HCT116 (cell line): ENCODE data around the gene CPED1. TPM values are rescaled to one million over a fixed set of nuclear protein-coding genes. Genes with fewer than 3 reads are reported as not detected.

ENCODE experiments used
- ATAC-seq: fragments of 200-7000 bp; cut with Tn5 transposase; 2 replicates; pipeline ENCODE4 v1.9.1; 2020; ENCODE audit warnings: mild to moderate bottlenecking, moderate library complexity
- BruUV-seq: library from RNA; stranded (reverse); fragments of 400-500 nt; replicated peaks from 2 replicates; lab custom pipeline; 2021; lab: Mats Ljungman, UMichigan
- CTCF ChIA-PET: fragments of 300-600 bp; sonication (Branson Sonifier 250); formaldehyde crosslinking; loops from one replicate; lab custom pipeline; 2021; ENCODE audit warnings: antibody characterized with exemption; lab: Charles Lee
- POLR2A ChIA-PET: fragments of 300-600, 350-600 bp; sonication (Branson Sonifier 250); formaldehyde crosslinking; loops from one replicate; lab custom pipeline; 2021; ENCODE audit warnings: antibody characterized with exemption; lab: Charles Lee
- RAD21 ChIA-PET, 2 experiments: fragments of 300-600 bp; sonication (Branson Sonifier 250); formaldehyde crosslinking; loops; one replicate each; lab custom pipeline; 2023; ENCODE audit warnings: low total read pairs in 2 of 2; ENCODE audit not compliant: uncharacterized antibody in 2 of 2, unreplicated experiment in 2 of 2, low non-redundant PET in 1 of 2; lab: Charles Lee
- DNase-seq: peaks from one replicate; pipeline ENCODE4 v3.0.0-alpha.2; 2010; ENCODE audit warnings: low read depth, low spot score
- H2AFZ ChIP-seq: fragments of 200-600 bp; shearing (Covaris generic), sonication (generic); 2 replicates; pipeline ENCODE4 v1.6.1; 2017; ENCODE audit warnings: low read depth, mixed run types, mixed read lengths, antibody characterized with exemption, low read length; ENCODE audit not compliant: poor library complexity, severe bottlenecking
- H3K27ac ChIP-seq: 2 replicates; pipeline ENCODE4 v1.5.1; 2012; ENCODE audit warnings: low read depth, low read length
- H3K27me3 ChIP-seq: fragments of 200-600 bp; sonication (generic); 2 replicates; pipeline ENCODE4 v1.6.1; 2016; ENCODE audit warnings: mixed run types, low read length, mixed read lengths; ENCODE audit not compliant: insufficient read depth
- H3K36me3 ChIP-seq, 2 experiments: fragments of 200-500 bp in 1 of 2; fragments of 200-600 bp in 1 of 2; sonication (Bioruptor generic) in 1 of 2; sonication (generic) in 1 of 2; 2 replicates each; pipeline versions ENCODE4 v1.5.1 to v1.6.1; 2014 to 2016; ENCODE audit warnings: low read length in 2 of 2, inconsistent platforms in 1 of 2, mixed read lengths in 1 of 2, mixed run types in 1 of 2; ENCODE audit not compliant: insufficient read depth in 2 of 2, control insufficient read depth in 1 of 2
- H3K4me1 ChIP-seq, 2 experiments: fragments of 200-600 bp in 1 of 2; sonication (generic) in 1 of 2; 2 replicates each; pipeline versions ENCODE4 v1.5.1 to v1.6.1; 2012 to 2017; ENCODE audit warnings: low read length in 2 of 2, inconsistent platforms in 1 of 2, mild to moderate bottlenecking in 1 of 2, mixed read lengths in 1 of 2, mixed run types in 1 of 2, moderate library complexity in 1 of 2; ENCODE audit not compliant: insufficient read depth in 2 of 2, control insufficient read depth in 1 of 2
- H3K4me2 ChIP-seq: fragments of 200-600 bp; sonication (generic); 2 replicates; pipeline ENCODE4 v1.6.1; 2017; ENCODE audit warnings: mixed run types, low read length, mixed read lengths
- H3K4me3 ChIP-seq, 2 experiments: fragments of 200-600 bp in 1 of 2; sonication (generic) in 1 of 2; replicated peaks in 1 of 2; 2 replicates each; pipeline ENCODE4 v1.5.1; 2011 to 2016; ENCODE audit warnings: low read length in 2 of 2, control low read depth in 1 of 2, low read depth in 1 of 2, mild to moderate bottlenecking in 1 of 2, mixed read lengths in 1 of 2, mixed run types in 1 of 2
- H3K79me2 ChIP-seq: fragments of 200-600 bp; sonication (generic); 2 replicates; pipeline ENCODE4 v1.6.1; 2017; ENCODE audit warnings: mild to moderate bottlenecking, mixed run types, low read length, moderate library complexity, mixed read lengths; ENCODE audit not compliant: insufficient read depth
- H3K9ac ChIP-seq: fragments of 200-600 bp; sonication (generic); 2 replicates; pipeline ENCODE4 v1.6.1; 2016; ENCODE audit warnings: low read length, mixed read lengths
- H3K9me2 ChIP-seq: fragments of 200-600 bp; sonication (generic), shearing (Covaris generic); 2 replicates; pipeline ENCODE4 v1.6.1; 2017; ENCODE audit warnings: mixed run types, mild to moderate bottlenecking, moderate library complexity; ENCODE audit not compliant: insufficient read depth
- H3K9me3 ChIP-seq, 2 experiments: fragments of 200-500 bp in 1 of 2; fragments of 200-600 bp in 1 of 2; sonication (Bioruptor generic) in 1 of 2; sonication (generic) in 1 of 2; 2 replicates each; pipeline ENCODE4 v1.6.1; 2014 to 2017; ENCODE audit warnings: low read length in 2 of 2, mixed read lengths in 2 of 2, inconsistent platforms in 1 of 2, low read depth in 1 of 2, mild to moderate bottlenecking in 1 of 2, mixed run types in 1 of 2, moderate library complexity in 1 of 2; ENCODE audit not compliant: control insufficient read depth in 1 of 2, insufficient read depth in 1 of 2
- H4K20me1 ChIP-seq: fragments of 200-600 bp; sonication (generic), shearing (Covaris generic); 2 replicates; pipeline ENCODE4 v1.6.1; 2017; ENCODE audit warnings: mixed run types, mild to moderate bottlenecking, moderate library complexity; ENCODE audit not compliant: insufficient read depth
- CBX3 ChIP-seq: IDR thresholded peaks from 2 replicates; pipeline ENCODE4 v1.6.1; 2012; ENCODE audit warnings: low read depth
- CEBPB ChIP-seq: IDR thresholded peaks from 2 replicates; pipeline ENCODE4 v1.6.1; 2012; ENCODE audit warnings: low read depth
- CTCF ChIP-seq, 3 experiments: fragments of 200-600 bp in 1 of 3; sonication (generic) in 1 of 3; IDR thresholded peaks in 2 of 3; conservative IDR thresholded peaks in 1 of 3; 2 replicates each; pipeline ENCODE4 v1.5.1; 2012 to 2017; ENCODE audit warnings: low read depth in 2 of 3, low read length in 2 of 3, antibody characterized with exemption in 1 of 3, borderline replicate concordance in 1 of 3, control low read depth in 1 of 3, mild to moderate bottlenecking in 1 of 3, mixed read lengths in 1 of 3, mixed run types in 1 of 3, moderate library complexity in 1 of 3; ENCODE audit not compliant: insufficient read depth in 1 of 3
- EGR1 ChIP-seq: IDR thresholded peaks from 2 replicates; pipeline ENCODE4 v1.6.1; 2012; ENCODE audit warnings: low read depth
- ELF1 ChIP-seq: IDR thresholded peaks from 2 replicates; pipeline ENCODE4 v1.6.1; 2012; ENCODE audit warnings: low read depth, borderline replicate concordance
- EZH2phosphoT487 ChIP-seq: fragments of 200-600 bp; IDR thresholded peaks from 2 replicates; pipeline ENCODE4 v1.6.1; 2018; ENCODE audit warnings: antibody characterized with exemption, borderline replicate concordance
- FOSL1 ChIP-seq: IDR thresholded peaks from 2 replicates; pipeline ENCODE4 v1.6.1; 2012; ENCODE audit warnings: low read depth
- JUND ChIP-seq: IDR thresholded peaks from 2 replicates; pipeline ENCODE4 v1.6.1; 2012
- POLR2A ChIP-seq: IDR thresholded peaks from 2 replicates; pipeline ENCODE4 v1.7.0; 2011; ENCODE audit warnings: borderline replicate concordance; ENCODE audit not compliant: insufficient read depth, insufficient read length; ENCODE audit errors: extremely low read depth
- POLR2AphosphoS5 ChIP-seq: IDR thresholded peaks from 2 replicates; pipeline ENCODE4 v1.6.1; 2011; ENCODE audit warnings: mild to moderate bottlenecking, low read depth, low read length, moderate library complexity
- SIN3A ChIP-seq: IDR thresholded peaks from 2 replicates; pipeline ENCODE4 v1.6.1; 2012; ENCODE audit warnings: low read depth
- ZNF274 ChIP-seq: fragments of 200-500 bp; sonication (Bioruptor generic); IDR thresholded peaks from 2 replicates; pipeline ENCODE4 v1.6.1; 2014; ENCODE audit warnings: mild to moderate bottlenecking, low read depth, low read length, inconsistent platforms
- intact Hi-C: fragments of 100-400 bp; cut with micrococcal nuclease; formaldehyde crosslinking; loops from 2 replicates; pipeline ENCODE4 v1.10.0; 2022
- total RNA-seq: library from RNA; stranded (reverse); gene quantifications from one replicate; pipeline ENCODE4 v1.2.1, GENCODE V29; 2021; ENCODE audit not compliant: unreplicated experiment
- TF ChIP-seq, protein P1 (sequence below): IDR thresholded peaks from 2 replicates; pipeline ENCODE4 v1.6.1; 2012

CPED1 gene
- total RNA-seq, 1 experiment from 2014 or later, result 1.2 TPM

DNA sequence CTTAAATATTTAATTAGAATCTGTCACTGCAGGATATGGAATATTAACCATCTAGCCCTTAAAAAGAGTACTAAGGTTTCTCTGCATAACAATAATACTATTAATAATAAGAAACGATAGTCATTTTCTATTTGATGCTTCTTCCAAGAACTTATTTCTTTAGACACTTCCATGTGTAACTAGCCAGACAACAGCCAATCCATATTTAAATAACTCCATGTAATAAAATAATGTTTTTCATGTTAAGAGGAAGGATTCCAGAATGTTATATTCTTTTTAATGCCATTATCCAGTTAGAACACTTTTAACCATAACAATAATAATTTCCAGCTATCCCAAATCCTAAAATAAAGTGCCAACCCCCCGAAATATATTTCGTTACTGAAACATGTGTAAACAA, 170.2 kb downstream of the CPED1 start:
- Histone ChIP-seq H3K27me3 (no peaks in the 10 kb centered on the region), H2AFZ (no peak overlapping the region), H4K20me1 (no peaks in the 10 kb centered on the region), H3K9me2 (no peaks in the 10 kb centered on the region), H3K9me3 (no peaks in the 10 kb centered on the region), H3K79me2 (no peaks in the 10 kb centered on the region), H3K27ac (no peak overlapping the region), H3K4me3 (no peak overlapping the region), H3K9ac (no peak overlapping the region)
- DNase-seq, result no peak
- TF ChIP-seq JUND, result no peak
- TF ChIP-seq, all 23 proteins: peak for 0
- intact Hi-C loops, result no loop called here
- ATAC-seq, result no peak
- H3K4me1 ChIP-seq, result peaks cover 0 to under 1% of the 10 kb centered on the region in 2 experiments; a peak in 2 of 4 replicates
- CTCF ChIA-PET, result no interaction called here
- no peak overlapping the region for H3K4me2 ChIP-seq
- no peaks in the 10 kb centered on the region for H3K36me3 ChIP-seq
- POLR2A ChIA-PET, result no interaction called here
- RAD21 ChIA-PET, result no interaction called here
- no TSS peak for BruUV-seq

DNA sequence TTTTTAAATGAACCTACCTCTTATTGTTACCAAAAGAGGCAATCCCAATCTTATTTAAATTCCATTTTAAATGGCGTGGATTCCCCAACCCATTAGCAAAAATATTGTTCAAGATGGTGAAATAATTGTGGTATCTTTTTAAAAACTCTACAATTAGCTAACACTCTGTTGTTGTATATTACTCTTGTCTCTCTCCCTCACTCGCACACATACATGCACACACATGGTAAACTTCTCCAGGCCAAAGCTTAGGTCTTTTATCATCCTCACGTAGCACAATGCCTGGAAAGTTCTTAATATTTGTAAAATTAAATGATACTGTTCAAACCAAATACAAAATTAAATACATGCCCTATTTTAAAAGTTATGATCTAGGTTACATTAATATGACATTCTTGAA, 171.0 kb downstream of the CPED1 start:
- ChIA-PET POLR2A (no interaction called here), CTCF (no interaction called here)
- no TSS peak for BruUV-seq

More for the DNA sequence above, 171.0 kb downstream of the CPED1 start:
- Histone ChIP-seq H3K4me3 (no peak overlapping the region), H3K4me1 (peaks cover 3 to 7% of the 10 kb centered on the region in 2 experiments; a peak in 2 of 4 replicates), H3K79me2 (no peaks in the 10 kb centered on the region), H4K20me1 (no peaks in the 10 kb centered on the region), H3K9me2 (no peaks in the 10 kb centered on the region), H3K27ac (no peak overlapping the region), H3K4me2 (no peak overlapping the region), H3K9ac (no peak overlapping the region), H3K36me3 (no peaks in the 10 kb centered on the region), H3K9me3 (no peaks in the 10 kb centered on the region), H2AFZ (no peak overlapping the region), H3K27me3 (no peaks in the 10 kb centered on the region)
- ATAC-seq (no peak), DNase-seq (no peak)
- TF ChIP-seq CTCF (IDR thresholded peaks at IDR 0.05 in 2 of 3, conservative IDR thresholded peaks at IDR 0.05 in 1 of 3; ENCODE audit: borderline replicate concordance in 1 of 3, insufficient read depth in 1 of 3, low read depth in 2 of 3, low read length in 2 of 3) (no peak), CBX3 (no peak), POLR2A (no peak), EGR1 (no peak), EZH2phosphoT487 (no peak), ELF1 (no peak), SIN3A (no peak), JUND (no peak), FOSL1 (no peak), ZNF274 (no peak), CEBPB (no peak), POLR2AphosphoS5 (no peak)
- TF ChIP-seq, protein P1, sequence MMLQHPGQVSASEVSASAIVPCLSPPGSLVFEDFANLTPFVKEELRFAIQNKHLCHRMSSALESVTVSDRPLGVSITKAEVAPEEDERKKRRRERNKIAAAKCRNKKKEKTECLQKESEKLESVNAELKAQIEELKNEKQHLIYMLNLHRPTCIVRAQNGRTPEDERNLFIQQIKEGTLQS, result no peak
- intact Hi-C loops, result no loop called here
- RAD21 ChIA-PET, result no interaction called here
